Colonic mucosa (tissue), 4 donors: ENCODE results near the gene TMEM273. TPM values are rescaled to one million over a fixed set of nuclear protein-coding genes. Genes with fewer than 3 reads are reported as not detected.

Source experiments
- DNase-seq: peaks from one replicate; pipeline ENCODE4 v3.0.0-alpha.2; 2020
- H3K27ac ChIP-seq: fragments of 200-600 bp; one replicate; pipeline ENCODE4 v1.8.0; 2021
- H3K27me3 ChIP-seq: fragments of 200-600 bp; one replicate; pipeline ENCODE4 v1.8.0; 2021
- H3K36me3 ChIP-seq: fragments of 200-600 bp; one replicate; pipeline ENCODE4 v1.8.0; 2021
- H3K4me1 ChIP-seq: fragments of 200-600 bp; one replicate; pipeline ENCODE4 v1.8.0; 2021; ENCODE audit warnings: mild to moderate bottlenecking
- H3K4me3 ChIP-seq: fragments of 200-600 bp; one replicate; pipeline ENCODE4 v1.8.0; 2021
- H3K9ac ChIP-seq, 2 donors: one replicate each; pipeline ENCODE4 v1.7.0; 2013; ENCODE audit warnings: control low read depth in 2 of 2, low read depth in 2 of 2, low read length in 2 of 2
- H3K9me3 ChIP-seq: fragments of 200-600 bp; one replicate; pipeline ENCODE4 v1.8.0; 2021
- intact Hi-C: fragments of 100-400 bp; cut with DNase I; formaldehyde crosslinking; loops from one replicate; pipeline ENCODE4 v1.14.1; 2022
- total RNA-seq, 2 donors: library from RNA; stranded (reverse); fragmentation: NEBNext Ultra II Directional in 1 of 2; extraction: Animal tissue kit (Norgen Biotek cat#: 25700) in 1 of 2; gene quantifications; one replicate each; pipeline ENCODE4 v1.2.1, GENCODE V29; 2021
- TF ChIP-seq, protein P1 (sequence below): fragments of 200-600 bp; IDR thresholded peaks from one replicate; pipeline ENCODE4 v1.8.0; 2022; ENCODE audit warnings: antibody characterized with exemption, mild to moderate bottlenecking
- donor health status: healthy.
- donor health status: DM: no; HTN: no; CAD: no.
- donor health status: DM: no; HTN: no; CAD: no.

The TMEM273 gene
- total RNA-seq, 2 donors from 2014 or later: 3.4 to 5.1 TPM

DNA sequence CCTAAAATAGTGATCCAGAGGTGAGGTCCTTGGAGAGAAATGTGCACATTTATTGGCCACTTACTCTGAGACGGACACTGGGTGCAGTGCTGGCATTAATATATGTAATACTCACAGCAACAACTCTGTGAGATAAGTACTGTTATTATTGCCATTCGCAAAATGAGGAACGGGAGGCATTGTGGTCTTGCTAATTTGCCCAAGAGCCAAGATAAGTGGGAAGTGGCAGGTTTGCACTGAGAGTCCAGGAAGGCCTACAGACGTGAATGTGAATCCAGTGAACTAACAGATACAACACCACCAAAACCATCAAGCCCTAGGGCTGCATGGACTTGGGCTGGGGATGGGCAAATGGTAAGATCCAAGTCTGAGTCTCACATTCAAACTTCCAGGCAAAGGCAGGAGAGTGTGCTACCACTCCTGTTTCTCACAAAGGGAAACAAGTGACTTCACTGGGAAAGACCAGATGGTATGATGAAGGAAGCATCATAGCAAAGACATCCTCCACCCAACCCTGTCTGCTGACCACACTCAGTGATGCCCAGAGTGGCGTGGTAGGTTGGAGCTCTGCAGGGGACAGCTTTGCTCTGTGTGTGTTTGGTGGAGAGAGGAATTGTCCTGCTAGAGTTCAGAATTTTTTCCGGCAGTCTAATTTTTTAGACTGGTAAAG is 19.2 kb downstream of the TMEM273 start:
- H3K4me3 ChIP-seq: no peak overlapping the region
- intact Hi-C loops: no loop called here
- H3K9me3 ChIP-seq: no peaks in the 10 kb centered on the region
- TF ChIP-seq, protein P1, sequence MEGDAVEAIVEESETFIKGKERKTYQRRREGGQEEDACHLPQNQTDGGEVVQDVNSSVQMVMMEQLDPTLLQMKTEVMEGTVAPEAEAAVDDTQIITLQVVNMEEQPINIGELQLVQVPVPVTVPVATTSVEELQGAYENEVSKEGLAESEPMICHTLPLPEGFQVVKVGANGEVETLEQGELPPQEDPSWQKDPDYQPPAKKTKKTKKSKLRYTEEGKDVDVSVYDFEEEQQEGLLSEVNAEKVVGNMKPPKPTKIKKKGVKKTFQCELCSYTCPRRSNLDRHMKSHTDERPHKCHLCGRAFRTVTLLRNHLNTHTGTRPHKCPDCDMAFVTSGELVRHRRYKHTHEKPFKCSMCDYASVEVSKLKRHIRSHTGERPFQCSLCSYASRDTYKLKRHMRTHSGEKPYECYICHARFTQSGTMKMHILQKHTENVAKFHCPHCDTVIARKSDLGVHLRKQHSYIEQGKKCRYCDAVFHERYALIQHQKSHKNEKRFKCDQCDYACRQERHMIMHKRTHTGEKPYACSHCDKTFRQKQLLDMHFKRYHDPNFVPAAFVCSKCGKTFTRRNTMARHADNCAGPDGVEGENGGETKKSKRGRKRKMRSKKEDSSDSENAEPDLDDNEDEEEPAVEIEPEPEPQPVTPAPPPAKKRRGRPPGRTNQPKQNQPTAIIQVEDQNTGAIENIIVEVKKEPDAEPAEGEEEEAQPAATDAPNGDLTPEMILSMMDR: no peak
- DNase-seq: peak; percentile 17
- no peak overlapping the region for H3K27ac ChIP-seq
- no peaks in the 10 kb centered on the region for H3K27me3 ChIP-seq
- no peak overlapping the region for H3K9ac ChIP-seq
- H3K36me3 ChIP-seq: no peaks in the 10 kb centered on the region
- H3K4me1 ChIP-seq: no peaks in the 10 kb centered on the region

DNA sequence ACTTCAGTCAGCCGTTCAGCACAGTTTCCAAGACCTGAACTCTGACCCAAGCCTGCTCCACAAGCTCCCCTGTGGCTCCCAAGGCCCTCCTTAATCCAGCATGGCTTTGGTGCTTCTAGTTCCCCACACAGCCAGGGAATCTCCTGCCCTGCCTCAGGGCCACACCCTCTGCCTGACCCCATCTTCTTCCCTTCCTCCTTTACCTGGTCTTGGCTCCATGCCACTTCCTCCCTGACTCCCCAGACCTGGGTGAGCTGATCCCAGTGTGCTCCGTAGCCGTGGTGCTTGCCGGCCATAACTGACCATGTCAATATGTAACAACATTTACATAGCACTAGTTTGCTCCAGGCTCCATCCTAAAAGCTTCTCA is 20.0 kb downstream of the TMEM273 start:
- Histone ChIP-seq H3K9me3 (no peaks in the 10 kb centered on the region), H3K27ac (no peak overlapping the region), H3K4me3 (no peak overlapping the region), H3K4me1 (no peaks in the 10 kb centered on the region), H3K27me3 (no peaks in the 10 kb centered on the region), H3K9ac (no peak overlapping the region), H3K36me3 (no peaks in the 10 kb centered on the region)
- intact Hi-C loops: no loop called here
- DNase-seq: peak; percentile 7
- TF ChIP-seq, protein P1: no peak

DNA sequence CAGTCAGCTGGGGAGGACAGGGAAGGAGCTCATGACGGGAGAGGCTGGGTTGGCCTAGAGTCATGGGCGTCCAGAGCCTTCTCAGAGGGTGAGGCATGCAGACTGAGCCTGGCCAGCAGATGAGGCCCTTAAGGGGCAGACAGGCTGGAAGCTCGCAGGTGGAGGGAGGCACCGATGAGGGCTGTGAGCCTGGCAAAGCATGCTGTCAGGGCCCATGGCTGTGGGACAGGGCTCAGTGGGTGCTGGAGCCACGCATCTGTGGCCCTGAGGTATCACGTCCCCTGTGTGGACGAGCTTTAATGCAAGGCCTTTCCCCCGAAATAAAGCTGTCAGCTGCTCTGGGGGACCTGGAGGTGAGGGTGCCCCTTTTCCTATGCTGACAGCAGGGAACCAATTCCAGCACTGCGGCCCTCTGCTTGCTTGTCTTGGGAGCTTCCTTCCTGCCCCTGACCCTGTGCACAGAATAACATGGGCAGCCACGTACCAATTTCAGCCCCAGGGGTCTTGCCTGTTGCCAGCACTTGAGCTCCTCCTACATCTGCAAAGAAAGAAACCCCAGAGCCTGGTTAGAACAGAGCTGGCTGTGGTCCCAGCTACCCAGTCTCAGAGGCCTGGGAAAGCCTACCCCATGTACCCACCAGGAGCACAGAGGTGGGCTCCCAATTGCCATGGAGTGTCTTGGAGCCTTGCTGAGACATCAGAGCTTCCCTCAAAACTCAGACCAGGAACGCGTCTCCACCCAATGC is 20.6 kb downstream of the TMEM273 start:
- no peaks in the 10 kb centered on the region for H3K4me1 ChIP-seq
- H3K27ac ChIP-seq: no peak overlapping the region
- no peak overlapping the region for H3K9ac ChIP-seq
- H3K36me3 ChIP-seq: no peaks in the 10 kb centered on the region
- no peaks in the 10 kb centered on the region for H3K9me3 ChIP-seq
- intact Hi-C loops: no loop called here
- DNase-seq: no peak
- TF ChIP-seq, protein P1: no peak
- no peak overlapping the region for H3K4me3 ChIP-seq
- H3K27me3 ChIP-seq: no peaks in the 10 kb centered on the region

DNA sequence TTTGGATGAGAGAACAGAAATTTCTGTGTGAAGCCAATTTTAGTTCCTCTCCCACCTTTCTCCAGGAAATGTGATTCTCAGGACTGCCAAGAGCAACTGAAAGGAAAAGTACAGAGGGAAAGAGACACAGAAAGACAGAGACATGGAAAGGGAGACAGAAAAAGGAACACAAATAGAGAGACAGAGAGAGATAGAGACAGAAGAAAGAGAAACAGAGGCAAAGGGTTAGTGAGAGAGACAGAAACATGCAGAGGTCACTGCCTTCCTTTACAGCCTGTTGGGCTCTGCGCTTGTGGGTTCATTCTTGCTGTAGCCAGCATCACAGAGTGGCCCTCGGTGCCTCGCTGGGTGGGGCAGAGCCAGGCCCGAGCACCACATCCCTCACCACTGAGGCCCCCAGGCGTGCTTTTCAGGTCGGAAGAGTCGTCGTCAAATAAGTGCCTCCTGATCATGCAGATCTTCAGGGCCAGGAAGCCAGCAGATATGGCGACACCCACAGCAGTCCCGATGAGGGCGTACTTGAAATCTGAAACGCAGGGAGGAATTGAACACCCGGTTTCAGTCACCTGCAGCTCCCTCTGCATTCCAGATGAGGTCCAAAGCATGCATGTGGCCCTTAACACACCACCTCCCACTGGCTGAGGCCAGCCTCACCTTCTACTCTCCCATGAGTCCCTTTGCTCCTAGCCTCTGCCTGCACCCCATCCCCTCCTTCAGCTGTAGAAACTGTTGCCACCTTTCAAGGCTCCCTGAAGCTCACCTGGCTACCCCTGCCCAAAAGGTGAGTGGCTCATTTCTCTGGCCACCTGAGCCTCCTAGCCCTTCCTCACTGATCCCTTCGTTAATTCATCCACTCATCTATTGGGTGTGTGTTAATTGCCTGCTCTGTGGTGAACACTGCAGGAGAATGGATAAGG is 21.4 kb downstream of the TMEM273 start:
- no peak for DNase-seq
- Histone ChIP-seq H3K36me3 (no peaks in the 10 kb centered on the region), H3K4me1 (no peaks in the 10 kb centered on the region), H3K9me3 (no peaks in the 10 kb centered on the region), H3K9ac (no peak overlapping the region), H3K27ac (no peak overlapping the region), H3K27me3 (no peaks in the 10 kb centered on the region), H3K4me3 (no peak overlapping the region)
- TF ChIP-seq, protein P1: no peak
- intact Hi-C loops: no loop called here

DNA sequence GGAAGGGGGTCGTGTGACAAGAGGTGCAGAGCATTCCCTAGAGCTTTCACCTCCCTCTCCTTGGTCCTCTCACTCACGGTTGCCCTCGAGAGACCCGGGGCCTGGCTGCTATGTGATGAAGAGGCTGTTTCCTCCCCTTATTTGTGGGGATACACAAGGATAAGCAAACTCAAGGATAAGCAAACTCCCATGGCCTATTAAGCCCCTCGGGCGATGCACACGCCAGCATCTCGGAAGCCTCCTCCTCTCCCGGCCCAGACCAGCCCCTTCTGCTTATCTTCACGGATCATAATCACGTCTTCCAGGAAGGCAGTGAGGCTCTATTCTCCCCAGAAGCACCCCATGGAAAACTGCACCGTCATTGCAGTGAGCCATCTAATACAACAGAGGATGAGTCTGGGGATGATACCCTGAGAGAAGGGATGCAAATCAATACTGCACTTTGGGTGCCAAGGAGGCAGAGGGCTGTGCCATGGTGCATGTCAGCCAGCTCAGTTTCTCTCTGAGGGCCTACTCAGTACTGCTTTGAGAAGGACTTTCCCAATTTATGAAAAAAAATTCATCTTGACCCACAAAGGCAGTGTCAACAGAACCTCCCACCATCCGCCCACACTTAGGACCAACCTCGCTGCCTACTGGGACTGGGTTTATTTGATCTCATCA is 22.2 kb downstream of the TMEM273 start:
- intact Hi-C loops: no loop called here
- DNase-seq: no peak
- TF ChIP-seq, protein P1: no peak

More for the DNA sequence above, 22.2 kb downstream of the TMEM273 start:
- no peak overlapping the region for H3K9ac ChIP-seq
- no peaks in the 10 kb centered on the region for H3K9me3 ChIP-seq
- H3K27ac ChIP-seq: no peak overlapping the region
- H3K27me3 ChIP-seq: no peaks in the 10 kb centered on the region
- H3K36me3 ChIP-seq: no peaks in the 10 kb centered on the region
- H3K4me3 ChIP-seq: no peak overlapping the region
- H3K4me1 ChIP-seq: no peaks in the 10 kb centered on the region
